Neural cell (in vitro differentiated cells): ENCODE results near the gene DGKI. TPM values are rescaled to one million over a fixed set of nuclear protein-coding genes. Genes with fewer than 3 reads are reported as not detected.

Experiments
- H2AFZ ChIP-seq: fragments of 200-600, 300-800 bp; sonication (generic), shearing (Covaris generic); 2 replicates; pipeline ENCODE4 v1.6.0; 2014; ENCODE audit warnings: low read depth, mild to moderate bottlenecking, antibody characterized with exemption, low read length, moderate library complexity
- H3F3A ChIP-seq: fragments of 200-600 bp; shearing (Covaris generic); 2 replicates; pipeline ENCODE4 v1.6.1; 2016; ENCODE audit warnings: mild to moderate bottlenecking, moderate library complexity, mixed read lengths, antibody characterized with exemption, low read length; ENCODE audit not compliant: insufficient read depth, poor library complexity, severe bottlenecking
- H3K27ac ChIP-seq: fragments of 200-600, 300-800 bp; sonication (generic), shearing (Covaris generic); 2 replicates; pipeline ENCODE4 v1.5.1; 2014; ENCODE audit warnings: mild to moderate bottlenecking, low read length, moderate library complexity
- H3K27me3 ChIP-seq: fragments of 300-800, 200-600 bp; sonication (generic), shearing (Covaris generic); 2 replicates; pipeline ENCODE4 v1.6.0; 2014; ENCODE audit warnings: mild to moderate bottlenecking, low read depth, low read length, moderate library complexity; ENCODE audit not compliant: insufficient read depth
- H3K36me3 ChIP-seq: fragments of 300-800, 200-600 bp; sonication (generic), shearing (Covaris generic); 2 replicates; pipeline ENCODE4 v1.5.1; 2014; ENCODE audit warnings: mild to moderate bottlenecking, antibody characterized with exemption, low read length, moderate library complexity; ENCODE audit not compliant: insufficient read depth
- H3K4me2 ChIP-seq: fragments of 300-800, 200-600 bp; sonication (generic), shearing (Covaris generic); 2 replicates; pipeline ENCODE4 v1.6.0; 2014; ENCODE audit warnings: mild to moderate bottlenecking, low read length
- H3K4me3 ChIP-seq: fragments of 300-800, 200-600 bp; sonication (generic), shearing (Covaris generic); 2 replicates; pipeline ENCODE4 v1.5.1; 2014; ENCODE audit warnings: mild to moderate bottlenecking, low read length, moderate library complexity
- H3K79me2 ChIP-seq: fragments of 200-600 bp; shearing (Covaris generic); replicated peaks from 2 replicates; pipeline ENCODE4 v1.6.0; 2014; ENCODE audit warnings: mild to moderate bottlenecking, low read length, moderate library complexity; ENCODE audit not compliant: insufficient read depth
- H3K9ac ChIP-seq: fragments of 300-800, 200-600 bp; sonication (generic), shearing (Covaris generic); 2 replicates; pipeline ENCODE4 v1.6.1; 2016; ENCODE audit warnings: mild to moderate bottlenecking, low read length, mixed read lengths
- H3K9me2 ChIP-seq: fragments of 200-600 bp; shearing (Covaris generic); 2 replicates; pipeline ENCODE4 v1.6.1; 2016; ENCODE audit warnings: mild to moderate bottlenecking, low read length, mixed read lengths; ENCODE audit not compliant: insufficient read depth
- H3K9me3 ChIP-seq: fragments of 200-600, 300-800 bp; sonication (generic), shearing (Covaris generic); 2 replicates; pipeline ENCODE4 v1.6.1; 2016; ENCODE audit warnings: mild to moderate bottlenecking, mixed run types, low read length, moderate library complexity, mixed read lengths
- H4K20me1 ChIP-seq: fragments of 200-600 bp; shearing (Covaris generic); 2 replicates; pipeline ENCODE4 v1.6.1; 2016; ENCODE audit warnings: mild to moderate bottlenecking, mixed run types; ENCODE audit not compliant: insufficient read depth
- EP300 ChIP-seq: fragments of 450-650 bp; conservative IDR thresholded peaks from 2 replicates; pipeline ENCODE4 v1.6.1; 2014; ENCODE audit warnings: antibody characterized with exemption, mild to moderate bottlenecking, moderate library complexity; ENCODE audit not compliant: poor library complexity, severe bottlenecking
- EZH2 ChIP-seq: fragments of 200-600, 300-800 bp; shearing (Covaris generic), sonication (generic); IDR thresholded peaks from 2 replicates; pipeline ENCODE4 v1.6.1; 2014; ENCODE audit warnings: antibody characterized with exemption, low read length, borderline replicate concordance, mild to moderate bottlenecking; ENCODE audit not compliant: insufficient read depth, poor library complexity, severe bottlenecking
- MXI1 ChIP-seq: fragments of 450-650 bp; conservative IDR thresholded peaks from 2 replicates; pipeline ENCODE4 v1.6.1; 2014; ENCODE audit warnings: antibody characterized with exemption, mild to moderate bottlenecking; ENCODE audit not compliant: poor library complexity, severe bottlenecking
- POLR2AphosphoS5 ChIP-seq: IDR thresholded peaks from 2 replicates; pipeline ENCODE4 v1.6.1; 2012
- RAD21 ChIP-seq: fragments of 450-650 bp; conservative IDR thresholded peaks from 2 replicates; pipeline ENCODE4 v1.6.1; 2014; ENCODE audit warnings: antibody characterized with exemption, mild to moderate bottlenecking, moderate library complexity
- SMC3 ChIP-seq: fragments of 450-650 bp; conservative IDR thresholded peaks from 2 replicates; pipeline ENCODE4 v1.6.1; 2014; ENCODE audit warnings: antibody characterized with exemption, mild to moderate bottlenecking, moderate library complexity; ENCODE audit not compliant: poor library complexity
- TAF1 ChIP-seq: IDR thresholded peaks from 2 replicates; pipeline ENCODE4 v1.6.1; 2012; ENCODE audit warnings: low read depth
- polyA plus RNA-seq: library from polyadenylated mRNA; depleted of rRNA; stranded (reverse); fragments of >200 nt; gene quantifications from 2 replicates; pipeline ENCODE4 v1.2.3, GENCODE V29; 2014
- TF ChIP-seq, protein P1 (sequence below): fragments of 450-650 bp; IDR thresholded peaks from 2 replicates; pipeline ENCODE4 v1.5.1; 2014; ENCODE audit warnings: antibody characterized with exemption, mild to moderate bottlenecking, moderate library complexity; ENCODE audit not compliant: poor library complexity, severe bottlenecking
- TF ChIP-seq, protein P2 (sequence below): IDR thresholded peaks from 2 replicates; pipeline ENCODE4 v1.6.1; 2012; ENCODE audit warnings: borderline replicate concordance

The DGKI gene
- polyA plus RNA-seq, 1 donor from 2014 or later = 15.8 TPM

- no peak overlapping the region for H3K9ac ChIP-seq
- no peak overlapping the region for H2AFZ ChIP-seq
- no peaks in the 10 kb centered on the region for H3K27me3 ChIP-seq
- no peaks in the 10 kb centered on the region for H3F3A ChIP-seq
- H3K9me3 ChIP-seq = no peaks in the 10 kb centered on the region
- no peak overlapping the region for H3K4me2 ChIP-seq
- no peaks in the 10 kb centered on the region for H3K36me3 ChIP-seq
- H4K20me1 ChIP-seq = no peaks in the 10 kb centered on the region
- no peak for TF ChIP-seq EZH2
- H3K4me3 ChIP-seq = no peak overlapping the region
- no peak overlapping the region for H3K27ac ChIP-seq
- H3K79me2 ChIP-seq = no peaks in the 10 kb centered on the region
- no peaks in the 10 kb centered on the region for H3K9me2 ChIP-seq
Observed at GRCh38 chr7:137399827-137400823, 446.6 kb downstream of the DGKI start.

- H3K9me3 ChIP-seq = no peaks in the 10 kb centered on the region
- no peak overlapping the region for H3K4me2 ChIP-seq
- no peak overlapping the region for H2AFZ ChIP-seq
- H3K79me2 ChIP-seq = no peaks in the 10 kb centered on the region
- no peaks in the 10 kb centered on the region for H3K36me3 ChIP-seq
- no peak overlapping the region for H3K4me3 ChIP-seq
- no peaks in the 10 kb centered on the region for H3K9me2 ChIP-seq
- TF ChIP-seq TAF1 (no peak), SMC3 (no peak), POLR2AphosphoS5 (no peak), RAD21 (no peak), EZH2 (no peak), MXI1 (no peak), EP300 (no peak)
- TF ChIP-seq, protein P1, sequence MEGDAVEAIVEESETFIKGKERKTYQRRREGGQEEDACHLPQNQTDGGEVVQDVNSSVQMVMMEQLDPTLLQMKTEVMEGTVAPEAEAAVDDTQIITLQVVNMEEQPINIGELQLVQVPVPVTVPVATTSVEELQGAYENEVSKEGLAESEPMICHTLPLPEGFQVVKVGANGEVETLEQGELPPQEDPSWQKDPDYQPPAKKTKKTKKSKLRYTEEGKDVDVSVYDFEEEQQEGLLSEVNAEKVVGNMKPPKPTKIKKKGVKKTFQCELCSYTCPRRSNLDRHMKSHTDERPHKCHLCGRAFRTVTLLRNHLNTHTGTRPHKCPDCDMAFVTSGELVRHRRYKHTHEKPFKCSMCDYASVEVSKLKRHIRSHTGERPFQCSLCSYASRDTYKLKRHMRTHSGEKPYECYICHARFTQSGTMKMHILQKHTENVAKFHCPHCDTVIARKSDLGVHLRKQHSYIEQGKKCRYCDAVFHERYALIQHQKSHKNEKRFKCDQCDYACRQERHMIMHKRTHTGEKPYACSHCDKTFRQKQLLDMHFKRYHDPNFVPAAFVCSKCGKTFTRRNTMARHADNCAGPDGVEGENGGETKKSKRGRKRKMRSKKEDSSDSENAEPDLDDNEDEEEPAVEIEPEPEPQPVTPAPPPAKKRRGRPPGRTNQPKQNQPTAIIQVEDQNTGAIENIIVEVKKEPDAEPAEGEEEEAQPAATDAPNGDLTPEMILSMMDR = no peak
- TF ChIP-seq, protein P2, sequence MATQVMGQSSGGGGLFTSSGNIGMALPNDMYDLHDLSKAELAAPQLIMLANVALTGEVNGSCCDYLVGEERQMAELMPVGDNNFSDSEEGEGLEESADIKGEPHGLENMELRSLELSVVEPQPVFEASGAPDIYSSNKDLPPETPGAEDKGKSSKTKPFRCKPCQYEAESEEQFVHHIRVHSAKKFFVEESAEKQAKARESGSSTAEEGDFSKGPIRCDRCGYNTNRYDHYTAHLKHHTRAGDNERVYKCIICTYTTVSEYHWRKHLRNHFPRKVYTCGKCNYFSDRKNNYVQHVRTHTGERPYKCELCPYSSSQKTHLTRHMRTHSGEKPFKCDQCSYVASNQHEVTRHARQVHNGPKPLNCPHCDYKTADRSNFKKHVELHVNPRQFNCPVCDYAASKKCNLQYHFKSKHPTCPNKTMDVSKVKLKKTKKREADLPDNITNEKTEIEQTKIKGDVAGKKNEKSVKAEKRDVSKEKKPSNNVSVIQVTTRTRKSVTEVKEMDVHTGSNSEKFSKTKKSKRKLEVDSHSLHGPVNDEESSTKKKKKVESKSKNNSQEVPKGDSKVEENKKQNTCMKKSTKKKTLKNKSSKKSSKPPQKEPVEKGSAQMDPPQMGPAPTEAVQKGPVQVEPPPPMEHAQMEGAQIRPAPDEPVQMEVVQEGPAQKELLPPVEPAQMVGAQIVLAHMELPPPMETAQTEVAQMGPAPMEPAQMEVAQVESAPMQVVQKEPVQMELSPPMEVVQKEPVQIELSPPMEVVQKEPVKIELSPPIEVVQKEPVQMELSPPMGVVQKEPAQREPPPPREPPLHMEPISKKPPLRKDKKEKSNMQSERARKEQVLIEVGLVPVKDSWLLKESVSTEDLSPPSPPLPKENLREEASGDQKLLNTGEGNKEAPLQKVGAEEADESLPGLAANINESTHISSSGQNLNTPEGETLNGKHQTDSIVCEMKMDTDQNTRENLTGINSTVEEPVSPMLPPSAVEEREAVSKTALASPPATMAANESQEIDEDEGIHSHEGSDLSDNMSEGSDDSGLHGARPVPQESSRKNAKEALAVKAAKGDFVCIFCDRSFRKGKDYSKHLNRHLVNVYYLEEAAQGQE = no peak
- no peak overlapping the region for H3K27ac ChIP-seq
- H3F3A ChIP-seq = no peaks in the 10 kb centered on the region
- no peaks in the 10 kb centered on the region for H4K20me1 ChIP-seq
- H3K27me3 ChIP-seq = no peaks in the 10 kb centered on the region
- H3K9ac ChIP-seq = no peak overlapping the region
Observed at GRCh38 chr7:137396051-137396450, 450.7 kb downstream of the DGKI start.
